ENCODE results near the gene RNF214.
"Not testable (repeated sequence)": the region's sequence is repeated elsewhere in the genome, so short reads cannot be mapped to it uniquely, and the experiment has no call there.

- TF ChIP-seq POLR2A (IDR thresholded peaks at IDR 0.05), result not testable (repeated sequence)
- peak in 1 of 12 donors; percentile 15 for TF ChIP-seq CTCF (IDR thresholded peaks at IDR 0.05)
Observed at GRCh38 chr11:117206859-117207258, 25.6 kb upstream of the RNF214 start.
